Chondrocyte (in vitro differentiated cells): Measurements from ENCODE around the gene TRIM41. TPM values are rescaled to one million over a fixed set of nuclear protein-coding genes. Genes with fewer than 3 reads are reported as not detected.

Experiments used
- DNase-seq: peaks from one replicate; pipeline ENCODE4 v3.0.0; 2021; ENCODE audit warnings: mixed read lengths, low spot score
- H3K27ac Mint-ChIP-seq: one replicate; pipeline ENCODE4 v1.8.0; 2021; ENCODE audit warnings: mild to moderate bottlenecking, moderate library complexity, mixed read lengths; ENCODE audit not compliant: unreplicated experiment
- H3K27me3 Mint-ChIP-seq: 2 replicates; pipeline ENCODE4 v1.8.0; 2021; ENCODE audit warnings: low read depth, mixed read lengths
- H3K36me3 Mint-ChIP-seq: 2 replicates; pipeline ENCODE4 v1.8.0; 2021; ENCODE audit warnings: low read depth, mixed read lengths
- H3K4me1 Mint-ChIP-seq: 2 replicates; pipeline ENCODE4 v1.8.0; 2021; ENCODE audit warnings: low read depth, mild to moderate bottlenecking, mixed read lengths
- H3K4me3 Mint-ChIP-seq: one replicate; pipeline ENCODE4 v1.8.0; 2021; ENCODE audit warnings: mild to moderate bottlenecking, moderate library complexity, mixed read lengths; ENCODE audit not compliant: unreplicated experiment
- H3K9me3 Mint-ChIP-seq: 2 replicates; pipeline ENCODE4 v1.8.0; 2021; ENCODE audit warnings: low read depth, mixed read lengths
- CTCF ChIP-seq: fragments of 200-600 bp; sonication (generic); IDR thresholded peaks from 2 replicates; pipeline ENCODE4 v1.5.0; 2021; ENCODE audit warnings: antibody characterized with exemption, mild to moderate bottlenecking, moderate library complexity
- total RNA-seq: library from RNA; stranded (reverse); gene quantifications from 3 replicates; pipeline ENCODE4 v1.2.1, GENCODE V29; 2021

Gene TRIM41
- total RNA-seq, 1 donor from 2014 or later = 19.3 TPM

GRCh38 chr5:181182651-181183050, 40.4 kb upstream of the TRIM41 start:
- Mint-ChIP-seq H3K36me3 (no peaks in the 10 kb centered on the region), H3K4me1 (peaks cover 11% of the 10 kb centered on the region), H3K4me3 (no peak overlapping the region), H3K27ac (no peak overlapping the region), H3K9me3 (no peaks in the 10 kb centered on the region), H3K27me3 (peaks cover 2% of the 10 kb centered on the region)
- DNase-seq = no peak
- no peak for TF ChIP-seq CTCF

GRCh38 chr5:181184845-181185216, 38.2 kb upstream of the TRIM41 start:
- Mint-ChIP-seq H3K4me1 (peaks cover 14% of the 10 kb centered on the region), H3K4me3 (peak overlapping the region; percentile 90), H3K27ac (peak overlapping the region; percentile 99), H3K36me3 (no peaks in the 10 kb centered on the region), H3K27me3 (no peaks in the 10 kb centered on the region), H3K9me3 (no peaks in the 10 kb centered on the region)
- DNase-seq = no peak
- TF ChIP-seq CTCF = no peak

GRCh38 chr5:181185560-181185959, 37.5 kb upstream of the TRIM41 start:
- no peak for DNase-seq
- Mint-ChIP-seq H3K27me3 (no peaks in the 10 kb centered on the region), H3K4me1 (peaks cover 21% of the 10 kb centered on the region), H3K4me3 (no peak overlapping the region), H3K9me3 (no peaks in the 10 kb centered on the region), H3K27ac (no peak overlapping the region), H3K36me3 (no peaks in the 10 kb centered on the region)
- TF ChIP-seq CTCF = no peak

GRCh38 chr5:181186022-181186421, 37.1 kb upstream of the TRIM41 start:
- Mint-ChIP-seq H3K4me3 (no peak overlapping the region), H3K9me3 (no peaks in the 10 kb centered on the region), H3K4me1 (peaks cover 21% of the 10 kb centered on the region), H3K36me3 (no peaks in the 10 kb centered on the region), H3K27ac (no peak overlapping the region), H3K27me3 (no peaks in the 10 kb centered on the region)
- TF ChIP-seq CTCF = no peak
- DNase-seq = no peak

- Mint-ChIP-seq H3K4me3 (peak overlapping the region; percentile 93), H3K27me3 (no peaks in the 10 kb centered on the region), H3K4me1 (peaks cover 23% of the 10 kb centered on the region), H3K9me3 (no peaks in the 10 kb centered on the region), H3K27ac (peak overlapping the region; percentile 98), H3K36me3 (no peaks in the 10 kb centered on the region)
- no peak for DNase-seq
- TF ChIP-seq CTCF = no peak
Measured at GRCh38 chr5:181186986-181187499, 36.0 kb upstream of the TRIM41 start.
